Hepatocyte (in vitro differentiated cells): Measurements from ENCODE around the gene MPHOSPH6.

ENCODE experiments used
- EZH2phosphoT487 ChIP-seq: fragments of 200-600 bp; sonication (generic); IDR thresholded peaks from one replicate; pipeline ENCODE4 v1.6.1; 2018; ENCODE audit warnings: antibody characterized with exemption, mild to moderate bottlenecking, low read depth, moderate library complexity; ENCODE audit not compliant: unreplicated experiment, severe bottlenecking
- TF ChIP-seq, protein P1 (sequence below): fragments of 200-600 bp; sonication (generic); IDR thresholded peaks from 2 replicates; pipeline ENCODE4 v1.5.1; 2016; ENCODE audit warnings: antibody characterized with exemption, mild to moderate bottlenecking; ENCODE audit not compliant: poor library complexity

DNA sequence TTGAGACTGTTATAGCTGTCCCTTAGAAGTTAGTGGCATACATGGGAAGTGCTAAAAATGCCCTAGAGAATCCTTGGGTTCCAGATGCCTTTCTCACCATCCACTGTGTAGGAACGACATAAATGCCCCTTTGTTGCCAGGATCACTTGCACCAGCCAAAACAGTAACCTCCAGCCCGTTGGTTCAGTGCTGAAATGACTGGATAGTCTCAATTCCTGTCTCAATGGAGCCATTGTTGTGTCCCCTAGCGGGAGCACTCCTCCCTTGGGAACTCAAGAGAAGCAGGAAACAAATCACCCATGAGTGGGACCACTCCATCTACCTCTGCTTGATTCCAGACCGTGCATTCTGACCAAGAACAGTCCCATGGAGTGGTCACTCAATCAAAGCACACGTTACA lies 23.1 kb downstream of the MPHOSPH6 start:
- TF ChIP-seq, protein P1, sequence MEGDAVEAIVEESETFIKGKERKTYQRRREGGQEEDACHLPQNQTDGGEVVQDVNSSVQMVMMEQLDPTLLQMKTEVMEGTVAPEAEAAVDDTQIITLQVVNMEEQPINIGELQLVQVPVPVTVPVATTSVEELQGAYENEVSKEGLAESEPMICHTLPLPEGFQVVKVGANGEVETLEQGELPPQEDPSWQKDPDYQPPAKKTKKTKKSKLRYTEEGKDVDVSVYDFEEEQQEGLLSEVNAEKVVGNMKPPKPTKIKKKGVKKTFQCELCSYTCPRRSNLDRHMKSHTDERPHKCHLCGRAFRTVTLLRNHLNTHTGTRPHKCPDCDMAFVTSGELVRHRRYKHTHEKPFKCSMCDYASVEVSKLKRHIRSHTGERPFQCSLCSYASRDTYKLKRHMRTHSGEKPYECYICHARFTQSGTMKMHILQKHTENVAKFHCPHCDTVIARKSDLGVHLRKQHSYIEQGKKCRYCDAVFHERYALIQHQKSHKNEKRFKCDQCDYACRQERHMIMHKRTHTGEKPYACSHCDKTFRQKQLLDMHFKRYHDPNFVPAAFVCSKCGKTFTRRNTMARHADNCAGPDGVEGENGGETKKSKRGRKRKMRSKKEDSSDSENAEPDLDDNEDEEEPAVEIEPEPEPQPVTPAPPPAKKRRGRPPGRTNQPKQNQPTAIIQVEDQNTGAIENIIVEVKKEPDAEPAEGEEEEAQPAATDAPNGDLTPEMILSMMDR = no peak
- no peak for TF ChIP-seq EZH2phosphoT487
